Stimulated activated CD8-positive, alpha-beta memory T cell treated with anti-CD3 and anti-CD28 coated beads, Interleukin-2, amount 100 ng/mL, for 48 hours (primary cell): ENCODE data around the gene CCDC60.

ENCODE experiments used
- DNase-seq, 2 donors: peaks; one replicate each; pipeline ENCODE4 v3.0.0-alpha.2; 2020; ENCODE audit warnings: low read depth in 2 of 2

CCDC60 gene

GRCh38 chr12:119540476-119540875 lies 205.9 kb downstream of the CCDC60 start:
- no peak for DNase-seq

GRCh38 chr12:119544765-119545625 lies 210.5 kb downstream of the CCDC60 start:
- peak; percentile 29 to 41 for DNase-seq

GRCh38 chr12:119546340-119546739 lies 211.8 kb downstream of the CCDC60 start:
- no peak for DNase-seq

GRCh38 chr12:119547001-119547400 lies 212.5 kb downstream of the CCDC60 start:
- DNase-seq, result no peak

GRCh38 chr12:119556854-119557253 lies 222.3 kb downstream of the CCDC60 start:
- no peak for DNase-seq

- no peak for DNase-seq
Observed at GRCh38 chr12:119565404-119565803, 230.9 kb downstream of the CCDC60 start.

GRCh38 chr12:119570771-119571170 lies 236.2 kb downstream of the CCDC60 start:
- DNase-seq, result no peak

GRCh38 chr12:119573086-119573485 lies 238.6 kb downstream of the CCDC60 start:
- DNase-seq, result no peak

- no peak for DNase-seq
Observed at GRCh38 chr12:119574255-119574654, 239.7 kb downstream of the CCDC60 start.

GRCh38 chr12:119576118-119576810 lies 241.7 kb downstream of the CCDC60 start:
- no peak for DNase-seq

GRCh38 chr12:119576915-119577314 lies 242.4 kb downstream of the CCDC60 start:
- no peak for DNase-seq

- peak in 1 of 2 donors; percentile 12 for DNase-seq
Observed at GRCh38 chr12:119578112-119578511, 243.6 kb downstream of the CCDC60 start.

GRCh38 chr12:119589097-119589496 lies 254.6 kb downstream of the CCDC60 start:
- DNase-seq, result no peak

GRCh38 chr12:119589634-119590033 lies 255.1 kb downstream of the CCDC60 start:
- no peak for DNase-seq
